22Rv1 (cell line): ENCODE results near the gene TDRD1.

Source experiments
- CTCF ChIP-seq: fragments of 450-650 bp; IDR thresholded peaks from 2 replicates; pipeline ENCODE4 v1.5.1; 2017; ENCODE audit warnings: mild to moderate bottlenecking
- ZFX ChIP-seq: fragments of 450-650 bp; IDR thresholded peaks from 2 replicates; pipeline ENCODE4 v1.6.1; 2017; ENCODE audit warnings: antibody characterized with exemption, borderline replicate concordance

GRCh38 chr10:114258274-114258840, 79.2 kb downstream of the TDRD1 start:
- TF ChIP-seq CTCF (no peak), ZFX (no peak)
